H9 (cell line): Measurements from ENCODE around the gene GALNT16. TPM values are rescaled to one million over a fixed set of nuclear protein-coding genes. Genes with fewer than 3 reads are reported as not detected.

Experiments
- DNase-seq: peaks from one replicate; pipeline ENCODE4 v3.0.0-alpha.2; 2017
- H2AFZ ChIP-seq: one replicate; pipeline ENCODE4 v1.6.1; 2013; ENCODE audit warnings: mild to moderate bottlenecking, low read length, control low read depth, moderate library complexity
- H2AK5ac ChIP-seq: 2 replicates; pipeline ENCODE4 v1.6.1; 2013; ENCODE audit warnings: low read length, control low read depth, mixed read lengths; ENCODE audit not compliant: insufficient read length
- H2BK120ac ChIP-seq: one replicate; pipeline ENCODE4 v1.6.1; 2013; ENCODE audit warnings: low read depth, mild to moderate bottlenecking, low read length, control low read depth, inconsistent platforms; ENCODE audit not compliant: poor library complexity, severe bottlenecking
- H2BK12ac ChIP-seq: 2 replicates; pipeline ENCODE4 v1.6.1; 2013; ENCODE audit warnings: low read length, control low read depth, mixed read lengths, low read depth; ENCODE audit not compliant: insufficient read length
- H2BK15ac ChIP-seq: 2 replicates; pipeline ENCODE4 v1.6.1; 2013; ENCODE audit warnings: low read depth, low read length, control low read depth
- H2BK20ac ChIP-seq: one replicate; pipeline ENCODE4 v1.6.1; 2013; ENCODE audit warnings: low read depth, mild to moderate bottlenecking, low read length, control low read depth, inconsistent platforms; ENCODE audit not compliant: poor library complexity, severe bottlenecking
- H2BK5ac ChIP-seq: 2 replicates; pipeline ENCODE4 v1.6.1; 2013; ENCODE audit warnings: low read length, control low read depth, mixed read lengths; ENCODE audit not compliant: insufficient read length
- H3K14ac ChIP-seq: 2 replicates; pipeline ENCODE4 v1.6.1; 2013; ENCODE audit warnings: low read length, control low read depth; ENCODE audit not compliant: insufficient read depth
- H3K18ac ChIP-seq: 2 replicates; pipeline ENCODE4 v1.6.1; 2013; ENCODE audit warnings: low read depth, mild to moderate bottlenecking, mixed read lengths, low read length, control low read depth; ENCODE audit not compliant: insufficient read length
- H3K23ac ChIP-seq: 2 replicates; pipeline ENCODE4 v1.6.1; 2013; ENCODE audit warnings: low read length, control low read depth, mixed read lengths, low read depth; ENCODE audit not compliant: insufficient read length
- H3K23me2 ChIP-seq: 2 replicates; pipeline ENCODE4 v1.6.1; 2013; ENCODE audit warnings: low read depth, mild to moderate bottlenecking, mixed read lengths, low read length, control low read depth; ENCODE audit not compliant: insufficient read length, poor library complexity, severe bottlenecking
- H3K27ac ChIP-seq: 2 replicates; pipeline ENCODE4 v1.5.1; 2013; ENCODE audit warnings: low read length, control low read depth, mixed read lengths, low read depth; ENCODE audit not compliant: insufficient read length
- H3K27me3 ChIP-seq: 2 replicates; pipeline ENCODE4 v1.6.1; 2013; ENCODE audit warnings: low read length, control low read depth, inconsistent platforms; ENCODE audit not compliant: insufficient read depth
- H3K4ac ChIP-seq: 2 replicates; pipeline ENCODE4 v1.6.1; 2013; ENCODE audit warnings: low read depth, mild to moderate bottlenecking, control low read depth, inconsistent platforms, low read length, moderate library complexity
- H3K4me1 ChIP-seq: 2 replicates; pipeline ENCODE4 v1.6.1; 2013; ENCODE audit warnings: low read length, control low read depth, inconsistent platforms; ENCODE audit not compliant: insufficient read depth
- H3K4me2 ChIP-seq: 2 replicates; pipeline ENCODE4 v1.6.1; 2013; ENCODE audit warnings: low read length, control low read depth, mixed read lengths; ENCODE audit not compliant: insufficient read length, insufficient read depth
- H3K56ac ChIP-seq: 2 replicates; pipeline ENCODE4 v1.6.1; 2013; ENCODE audit warnings: low read depth, mild to moderate bottlenecking, mixed read lengths, low read length, control low read depth; ENCODE audit not compliant: insufficient read length
- H3K79me1 ChIP-seq: 2 replicates; pipeline ENCODE4 v1.6.1; 2013; ENCODE audit warnings: low read depth, mild to moderate bottlenecking, moderate library complexity, low read length, control low read depth, inconsistent platforms; ENCODE audit not compliant: insufficient read depth, poor library complexity, severe bottlenecking
- H3K79me2 ChIP-seq: 2 replicates; pipeline ENCODE4 v1.6.1; 2013; ENCODE audit warnings: low read length, control low read depth, inconsistent platforms; ENCODE audit not compliant: insufficient read depth
- H3K9ac ChIP-seq: 2 replicates; pipeline ENCODE4 v1.6.1; 2013; ENCODE audit warnings: low read length, control low read depth, mixed read lengths; ENCODE audit not compliant: insufficient read length; ENCODE audit errors: extremely low read depth
- H3K9me3 ChIP-seq: one replicate; pipeline ENCODE4 v1.6.1; 2013; ENCODE audit warnings: low read depth, low read length, inconsistent platforms; ENCODE audit not compliant: control insufficient read depth
- H3T11ph ChIP-seq: one replicate; pipeline ENCODE4 v1.6.1; 2013; ENCODE audit warnings: mild to moderate bottlenecking, low read length, control low read depth, inconsistent platforms
- H4K20me1 ChIP-seq: one replicate; pipeline ENCODE4 v1.6.1; 2013; ENCODE audit not compliant: control insufficient read depth, insufficient read length, insufficient read depth
- H4K5ac ChIP-seq: 2 replicates; pipeline ENCODE4 v1.6.1; 2013; ENCODE audit warnings: low read depth, mild to moderate bottlenecking, mixed read lengths, low read length, control low read depth; ENCODE audit not compliant: insufficient read length
- H4K8ac ChIP-seq: replicated peaks from 2 replicates; pipeline ENCODE4 v1.6.1; 2013; ENCODE audit warnings: low read length, control low read depth, mixed read lengths, low read depth; ENCODE audit not compliant: insufficient read length
- H4K91ac ChIP-seq: 2 replicates; pipeline ENCODE4 v1.6.1; 2013; ENCODE audit warnings: low read depth, mild to moderate bottlenecking, moderate library complexity, mixed read lengths, low read length, control low read depth; ENCODE audit not compliant: insufficient read length
- H3K27ac Mint-ChIP-seq, 3 experiments: 2 replicates in 2 of 3; 3 replicates in 1 of 3; pipeline ENCODE4 v1.8.0; 2020 to 2021; ENCODE audit warnings: mixed read lengths in 3 of 3, mild to moderate bottlenecking in 1 of 3, moderate library complexity in 1 of 3
- H3K27me3 Mint-ChIP-seq: 2 replicates; pipeline ENCODE4 v1.8.0; 2021; ENCODE audit warnings: low read depth, mild to moderate bottlenecking, moderate library complexity, mixed read lengths
- H3K36me3 Mint-ChIP-seq, 3 experiments: 2 replicates in 2 of 3; 3 replicates in 1 of 3; pipeline ENCODE4 v1.8.0; 2020 to 2021; ENCODE audit warnings: low read depth in 3 of 3, mixed read lengths in 3 of 3; ENCODE audit not compliant: insufficient read depth in 1 of 3
- H3K4me1 Mint-ChIP-seq, 2 experiments: 2 replicates each; pipeline ENCODE4 v1.8.0; 2020; ENCODE audit warnings: mixed read lengths in 2 of 2
- H3K4me3 Mint-ChIP-seq, 2 experiments: 2 replicates in 1 of 2; 3 replicates in 1 of 2; pipeline ENCODE4 v1.8.0; 2020 to 2021; ENCODE audit warnings: mild to moderate bottlenecking in 2 of 2, mixed read lengths in 2 of 2, moderate library complexity in 1 of 2
- H3K9me3 Mint-ChIP-seq, 2 experiments: 2 replicates in 1 of 2; 3 replicates in 1 of 2; pipeline ENCODE4 v1.8.0; 2020; ENCODE audit warnings: mild to moderate bottlenecking in 2 of 2, mixed read lengths in 2 of 2, moderate library complexity in 1 of 2
- CTCF ChIP-seq: fragments of 200-600 bp; sonication (generic); conservative IDR thresholded peaks from 3 replicates; pipeline ENCODE4 v1.8.0; 2021; ENCODE audit warnings: antibody characterized with exemption, mild to moderate bottlenecking
- whole genome bisulfite sequencing: extraction: QIAGEN DNeasy Blood & Tissue Kit; methylation state at CpG from one replicate; pipeline ENCODE4 v1.1.7; 2013; ENCODE audit warnings: missing lambda C conversion rate, low lambda C conversion rate, mixed read lengths; ENCODE audit not compliant: insufficient read length; ENCODE audit errors: extremely low coverage; 5-methylcytosine and 5-hydroxymethylcytosine counted together
- total RNA-seq: library from RNA; stranded (reverse); gene quantifications from 2 replicates; pipeline ENCODE4 v1.2.1, GENCODE V29; 2021

Gene GALNT16
- total RNA-seq, 1 experiment from 2014 or later, result 2.3 TPM

- H4K8ac ChIP-seq, result no peak overlapping the region
- no peak overlapping the region for H3K4ac ChIP-seq
- no peak overlapping the region for H2BK120ac ChIP-seq
- Mint-ChIP-seq H3K4me3 (no peak overlapping the region; a peak in 1 of 5 replicates), H3K9me3 (no peaks in the 10 kb centered on the region), H3K27ac (no peak overlapping the region), H3K4me1 (peaks cover 18 to 30% of the 10 kb centered on the region in 2 experiments), H3K36me3 (no peaks in the 10 kb centered on the region), H3K27me3 (no peaks in the 10 kb centered on the region; the same call in 1 of the 2 replicates)
- no peaks in the 10 kb centered on the region for H3K79me1 ChIP-seq
- no peak overlapping the region for H3K18ac ChIP-seq
- H2BK20ac ChIP-seq, result no peak overlapping the region
- no peak overlapping the region for H3K56ac ChIP-seq
- no peak overlapping the region for H4K5ac ChIP-seq
- H3K27ac ChIP-seq, result no peak overlapping the region
- H2AK5ac ChIP-seq, result no peak overlapping the region
- H3K4me2 ChIP-seq, result no peak overlapping the region
- H3K23ac ChIP-seq, result no peak overlapping the region
- no peak overlapping the region for H2BK5ac ChIP-seq
- no peak for TF ChIP-seq CTCF
- no peak overlapping the region for H3K9ac ChIP-seq
- H3K23me2 ChIP-seq, result no peaks in the 10 kb centered on the region
- H3T11ph ChIP-seq, result no peak overlapping the region
- no peak overlapping the region for H4K91ac ChIP-seq
- H3K9me3 ChIP-seq, result no peaks in the 10 kb centered on the region
- no peak overlapping the region; the same call in 1 of the 2 replicates for H3K14ac ChIP-seq
- H2BK15ac ChIP-seq, result no peak overlapping the region
- peaks cover 2% of the 10 kb centered on the region; the same call in 1 of the 2 replicates for H3K79me2 ChIP-seq
- no peaks in the 10 kb centered on the region for H4K20me1 ChIP-seq
- no peaks in the 10 kb centered on the region for H3K27me3 ChIP-seq
- H2AFZ ChIP-seq, result no peak overlapping the region
- H3K4me1 ChIP-seq, result no peaks in the 10 kb centered on the region
- WGBS, result no CpG with 5 or more reads among the region's 5 CpGs
- no peak overlapping the region for H2BK12ac ChIP-seq
- no peak for DNase-seq
These were observed 92.0 kb downstream of the GALNT16 start for GRCh38 chr14:69351911-69352310.
